PC-9 (cell line): ENCODE data around the gene TMEM214. TPM values are rescaled to one million over a fixed set of nuclear protein-coding genes. Genes with fewer than 3 reads are reported as not detected.
A peak's percentile ranks its signal among the peaks of the same experiment; 100 is the strongest.

Experiments used
- BruUV-seq: library from RNA; stranded (reverse); fragments of 400-500 nt; replicated peaks from 2 replicates; lab custom pipeline; 2021; lab: Mats Ljungman, UMichigan
- CTCF ChIA-PET: fragments of 300-600 bp; sonication (Branson Sonifier 250); formaldehyde crosslinking; loops from one replicate; lab custom pipeline; 2022; ENCODE audit warnings: antibody characterized with exemption; lab: Charles Lee
- POLR2A ChIA-PET: fragments of 300-600 bp; sonication (Branson Sonifier 250); formaldehyde crosslinking; loops from one replicate; lab custom pipeline; 2022; ENCODE audit warnings: antibody characterized with exemption; ENCODE audit not compliant: unreplicated experiment; lab: Charles Lee
- DNase-seq, 2 experiments: peaks; one replicate each; pipeline versions ENCODE4 v3.0.0 to v3.0.0-alpha.2; 2015 to 2022; ENCODE audit warnings: mixed read lengths in 1 of 2
- H2AFZ ChIP-seq: fragments of 200-600 bp; sonication (generic); 2 replicates; pipeline ENCODE4 v1.8.1; 2017; ENCODE audit warnings: antibody characterized with exemption
- H3F3A ChIP-seq: fragments of 200-600 bp; sonication (generic); 2 replicates; pipeline ENCODE4 v1.8.1; 2017; ENCODE audit warnings: antibody characterized with exemption, mild to moderate bottlenecking, low read depth; ENCODE audit not compliant: insufficient read depth
- H3K27ac ChIP-seq: fragments of 200-600 bp; sonication (generic); 2 replicates; pipeline ENCODE4 v1.6.1; 2016; ENCODE audit warnings: mixed run types
- H3K27me3 ChIP-seq: fragments of 200-600 bp; sonication (generic); 2 replicates; pipeline ENCODE4 v1.6.1; 2016; ENCODE audit warnings: low read depth, mixed run types; ENCODE audit not compliant: insufficient read depth
- H3K36me3 ChIP-seq: fragments of 200-600 bp; sonication (generic); 2 replicates; pipeline ENCODE4 v1.6.1; 2016; ENCODE audit warnings: low read depth, mixed run types
- H3K4me1 ChIP-seq: fragments of 200-600 bp; sonication (generic); replicated peaks from 2 replicates; pipeline ENCODE4 v1.6.1; 2016; ENCODE audit warnings: mixed run types; ENCODE audit not compliant: insufficient read depth
- H3K4me2 ChIP-seq: fragments of 200-600 bp; sonication (generic); 2 replicates; pipeline ENCODE4 v1.6.1; 2017; ENCODE audit warnings: mixed run types
- H3K4me3 ChIP-seq: fragments of 200-600 bp; sonication (generic); 2 replicates; pipeline ENCODE4 v1.6.1; 2016; ENCODE audit warnings: mixed run types
- H3K79me2 ChIP-seq: fragments of 200-600 bp; sonication (generic); 2 replicates; pipeline ENCODE4 v1.6.1; 2017; ENCODE audit warnings: low read depth, mixed run types
- H3K9me2 ChIP-seq: fragments of 200-600 bp; sonication (generic); 2 replicates; pipeline ENCODE4 v1.8.1; 2017; ENCODE audit warnings: mild to moderate bottlenecking; ENCODE audit not compliant: insufficient read depth
- H3K9me3 ChIP-seq: fragments of 200-600 bp; sonication (generic); 2 replicates; pipeline ENCODE4 v1.8.1; 2016; ENCODE audit warnings: low read depth; ENCODE audit not compliant: insufficient read depth
- H4K20me1 ChIP-seq: fragments of 200-600 bp; sonication (generic); 2 replicates; pipeline ENCODE4 v1.8.1; 2017; ENCODE audit not compliant: insufficient read depth
- CTCF ChIP-seq: fragments of 200-600 bp; sonication (generic); conservative IDR thresholded peaks from 2 replicates; pipeline ENCODE4 v1.6.1; 2017; ENCODE audit warnings: mixed run types, antibody characterized with exemption, mild to moderate bottlenecking, moderate library complexity
- EZH2 ChIP-seq: fragments of 200-600 bp; sonication (generic); IDR thresholded peaks from 2 replicates; pipeline ENCODE4 v1.8.0; 2017; ENCODE audit warnings: antibody characterized with exemption, low read depth
- intact Hi-C: fragments of 100-400 bp; cut with micrococcal nuclease; formaldehyde crosslinking; loops from one replicate; pipeline ENCODE4 v1.10.0; 2022; ENCODE audit not compliant: unreplicated experiment
- total RNA-seq: library from RNA; stranded (reverse); gene quantifications from 2 replicates; pipeline ENCODE4 v1.2.3, GENCODE V29; 2021

The TMEM214 gene
- total RNA-seq, 1 experiment from 2014 or later: 65.6 TPM

- Histone ChIP-seq H2AFZ (no peak overlapping the region), H3K79me2 (peaks cover 7% of the 10 kb centered on the region), H3K27ac (no peak overlapping the region), H3K9me3 (no peaks in the 10 kb centered on the region), H3K27me3 (no peaks in the 10 kb centered on the region), H3K4me2 (no peak overlapping the region), H3K36me3 (0 out of 2 replicates have a peak, but pooled peaks cover 5% of the 10 kb centered on the region), H3F3A (peaks cover 12% of the 10 kb centered on the region), H3K9me2 (no peaks in the 10 kb centered on the region), H4K20me1 (no peaks in the 10 kb centered on the region), H3K4me3 (no peak overlapping the region), H3K4me1 (peaks cover 15% of the 10 kb centered on the region)
- DNase-seq: no peak
- intact Hi-C loops: no loop called here
- no TSS peak for BruUV-seq
- TF ChIP-seq CTCF (no peak), EZH2 (no peak)
- POLR2A ChIA-PET: no interaction called here
- CTCF ChIA-PET: no interaction called here
Observed at GRCh38 chr2:27027211-27027651, 5.5 kb upstream of the TMEM214 start.

GRCh38 chr2:27029051-27029450, 3.7 kb upstream of the TMEM214 start:
- H3K27ac ChIP-seq: no peak overlapping the region
- CTCF ChIA-PET: interaction anchor here (0.6 kb wide), 1 partner anchor 61 kb away, joined by 3 read pairs; no protein-coding TSS in a partner anchor
- TF ChIP-seq CTCF: no peak
- no peak for TF ChIP-seq EZH2
- no peak for DNase-seq
- no peaks in the 10 kb centered on the region for H3K27me3 ChIP-seq
- H2AFZ ChIP-seq: no peak overlapping the region
- no peak overlapping the region for H3K4me2 ChIP-seq
- H3K4me1 ChIP-seq: peaks cover 12% of the 10 kb centered on the region
- no peaks in the 10 kb centered on the region for H4K20me1 ChIP-seq
- POLR2A ChIA-PET: no interaction called here
- H3F3A ChIP-seq: peaks cover 7% of the 10 kb centered on the region; the same call in 1 of the 2 replicates
- no TSS peak for BruUV-seq
- H3K9me3 ChIP-seq: no peaks in the 10 kb centered on the region
- peaks cover 20% of the 10 kb centered on the region for H3K79me2 ChIP-seq
- intact Hi-C loops: no loop called here
- H3K36me3 ChIP-seq: no peaks in the 10 kb centered on the region
- H3K4me3 ChIP-seq: no peak overlapping the region
- no peaks in the 10 kb centered on the region for H3K9me2 ChIP-seq

GRCh38 chr2:27033253-27033852, 588 bp downstream of the TMEM214 start:
- Histone ChIP-seq H3K79me2 (peaks cover 34% of the 10 kb centered on the region), H3K27me3 (no peaks in the 10 kb centered on the region), H4K20me1 (no peaks in the 10 kb centered on the region), H3K27ac (peak overlapping the region; percentile 29; the same call in 1 of the 2 replicates), H3K9me2 (no peaks in the 10 kb centered on the region), H3K4me2 (peak overlapping the region; percentile 85), H3F3A (peaks cover 7% of the 10 kb centered on the region; the same call in 1 of the 2 replicates), H3K36me3 (peaks cover 27% of the 10 kb centered on the region), H3K9me3 (no peaks in the 10 kb centered on the region), H2AFZ (peak overlapping the region; percentile 97), H3K4me1 (peaks cover 16% of the 10 kb centered on the region), H3K4me3 (peak overlapping the region; percentile 95)
- TSS peak; percentile 46 for BruUV-seq
- no peak for DNase-seq
- TF ChIP-seq EZH2: no peak
- CTCF ChIA-PET: no interaction called here
- intact Hi-C loops: loop anchor here (1.0 kb wide), 1 partner anchor 17 kb away; no protein-coding TSS in a partner anchor
- POLR2A ChIA-PET: interaction anchor here (0.6 to 1.2 kb wide), 3 partner anchors 12 to 28 kb away, joined by 3 to 4 read pairs (median 4); no protein-coding TSS in a partner anchor
